ENCODE measurements around the gene KLHL22.
"Not testable (repeated sequence)": the region's sequence is repeated elsewhere in the genome, so short reads cannot be mapped to it uniquely, and the experiment has no call there.

KLHL22 gene

GRCh38 chr22:20499769-20500168 lies 4.2 kb upstream of the KLHL22 start:
- no peak for DNase-seq

GRCh38 chr22:20498913-20499312 lies 3.3 kb upstream of the KLHL22 start:
- DNase-seq = no peak

GRCh38 chr22:20497426-20497825 lies 1.8 kb upstream of the KLHL22 start:
- DNase-seq = no peak

DNA sequence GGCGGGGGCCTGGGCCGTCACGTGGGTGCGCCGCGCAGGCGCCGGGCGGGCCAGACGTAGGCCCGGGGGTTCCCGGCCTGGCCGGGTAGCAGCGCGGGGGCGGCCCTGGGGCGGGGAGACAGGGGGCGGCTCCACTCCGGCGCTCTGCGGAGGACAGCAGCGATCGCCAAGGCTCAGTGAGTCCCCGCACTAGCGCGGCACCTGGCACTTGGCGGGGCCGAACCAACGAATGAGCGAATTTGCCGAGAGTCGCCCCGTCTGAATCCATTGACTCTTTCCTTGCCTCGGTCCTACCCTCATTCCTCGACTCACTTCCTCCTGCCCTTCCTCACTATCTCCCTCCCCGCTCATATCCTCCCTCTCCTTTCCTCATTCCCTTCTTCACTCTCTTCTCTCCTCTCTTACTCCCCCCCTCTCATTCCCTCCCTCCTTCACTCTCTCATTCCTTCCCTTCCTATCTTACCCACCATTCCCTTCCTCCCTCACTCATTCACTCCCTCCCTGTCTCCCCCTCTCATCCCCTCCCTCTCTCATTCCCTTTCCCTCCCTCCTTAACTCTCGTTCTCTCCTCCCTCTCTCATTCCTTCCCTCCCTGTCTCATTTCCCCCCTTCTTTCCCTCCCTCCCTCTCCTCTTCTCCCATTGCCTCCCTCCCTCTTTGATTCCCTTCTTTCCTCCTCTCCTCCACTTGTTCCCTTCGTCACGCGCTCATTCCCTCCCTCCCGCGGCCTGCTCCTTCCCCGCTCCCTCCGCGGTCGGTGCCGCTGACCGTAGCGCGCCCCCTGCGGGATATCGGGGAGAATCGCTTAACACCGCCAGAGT lies 476 bp upstream of the KLHL22 start:
- peak; percentile 92 for DNase-seq

GRCh38 chr22:20491346-20491745 lies 4.2 kb downstream of the KLHL22 start:
- no peak for DNase-seq

DNA sequence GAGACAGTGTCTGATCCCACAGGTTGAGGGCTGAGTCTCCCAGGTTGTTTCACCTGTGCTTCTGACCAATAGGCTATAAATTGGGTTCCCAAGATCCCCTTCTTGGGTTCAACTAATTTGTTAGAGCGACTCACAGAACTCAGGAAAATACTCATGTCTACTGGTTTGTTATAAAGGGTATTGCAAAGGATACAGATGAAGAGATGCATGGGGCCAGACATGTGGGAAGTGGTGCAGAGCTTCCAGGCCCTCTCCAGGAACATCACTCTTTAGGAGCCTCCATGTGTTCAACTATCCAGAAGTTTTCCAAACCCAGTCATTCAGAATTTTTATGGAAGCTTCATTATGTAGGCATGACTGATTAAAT lies 4.7 kb downstream of the KLHL22 start:
- DNase-seq = no peak

- no peak for DNase-seq
These were observed 5.2 kb downstream of the KLHL22 start for GRCh38 chr22:20490183-20490940.

GRCh38 chr22:20488946-20489345 lies 6.6 kb downstream of the KLHL22 start:
- DNase-seq = no peak

- no peak for DNase-seq
These were observed 7.9 kb downstream of the KLHL22 start for GRCh38 chr22:20487715-20488114.

- DNase-seq = no peak
These were observed 9.4 kb downstream of the KLHL22 start for GRCh38 chr22:20486229-20486628.

- no peak for DNase-seq
These were observed 10.5 kb downstream of the KLHL22 start for GRCh38 chr22:20484948-20485683.

GRCh38 chr22:20483771-20484170 lies 11.8 kb downstream of the KLHL22 start:
- DNase-seq = no peak

DNA sequence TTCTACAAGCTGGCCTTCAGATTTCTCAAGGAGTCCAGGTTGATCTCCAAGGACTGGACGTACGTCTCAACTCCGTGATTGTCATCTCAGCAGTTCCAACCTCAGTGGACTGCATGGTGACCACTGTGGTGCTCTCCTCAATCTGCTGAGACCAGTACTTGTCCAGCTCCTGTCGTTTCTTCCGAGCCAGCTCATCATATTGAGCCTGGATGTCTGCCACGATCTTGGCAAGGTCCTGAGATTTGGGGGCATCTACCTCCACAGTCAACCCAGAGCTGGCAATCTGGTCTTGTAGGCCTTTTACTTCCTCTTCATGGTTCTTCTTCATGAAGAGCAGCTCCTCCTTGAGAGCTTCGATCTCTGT lies 12.5 kb downstream of the KLHL22 start:
- DNase-seq = not testable (repeated sequence)

- DNase-seq = no peak
These were observed 15.9 kb downstream of the KLHL22 start for GRCh38 chr22:20479612-20480196.

GRCh38 chr22:20478059-20478458 lies 17.5 kb downstream of the KLHL22 start:
- DNase-seq = not testable (repeated sequence)

DNA sequence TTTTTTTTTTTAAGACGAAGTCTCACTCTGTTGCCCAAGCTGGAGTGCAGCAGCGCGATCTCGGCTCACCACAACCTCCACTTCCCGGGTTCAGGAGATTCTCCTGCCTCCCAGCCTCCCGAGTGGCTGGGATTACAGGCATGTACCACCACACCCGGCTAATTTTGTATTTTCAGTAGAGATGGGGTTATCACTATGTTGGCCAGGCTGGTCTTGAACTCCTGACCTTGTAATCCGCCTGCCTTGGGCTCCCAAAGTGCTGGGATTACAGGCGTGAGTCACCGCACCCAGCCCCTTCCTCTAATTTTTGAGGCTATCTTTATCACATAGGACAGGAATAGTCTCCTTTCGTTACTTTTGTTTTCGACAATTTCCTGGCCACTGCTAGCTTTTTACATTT lies 20.0 kb downstream of the KLHL22 start:
- DNase-seq = not testable (repeated sequence)

- DNase-seq = no peak
These were observed 20.5 kb downstream of the KLHL22 start for GRCh38 chr22:20475115-20475436.

GRCh38 chr22:20472629-20473442 lies 22.8 kb downstream of the KLHL22 start:
- DNase-seq = no peak

- DNase-seq = no peak
These were observed 24.3 kb downstream of the KLHL22 start for GRCh38 chr22:20471126-20471833.

DNA sequence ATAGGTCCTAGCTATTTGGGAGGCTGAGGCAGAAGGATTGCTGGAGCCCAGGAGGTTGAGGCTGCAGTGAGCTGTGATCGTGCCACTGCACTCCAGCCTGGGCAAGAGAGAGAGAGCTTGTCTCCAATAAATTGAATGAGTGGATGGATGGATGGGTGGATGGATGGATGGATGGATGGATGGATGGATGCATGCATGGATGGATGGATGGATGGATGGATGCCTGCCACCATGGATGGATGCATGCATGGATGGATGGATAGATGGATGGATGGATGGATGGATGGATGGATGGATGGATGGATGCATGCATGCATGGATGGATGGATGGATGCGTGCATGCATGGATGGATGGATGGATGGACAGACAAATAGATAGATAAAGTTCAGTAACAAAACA lies 25.1 kb downstream of the KLHL22 start:
- not testable (repeated sequence) for DNase-seq

DNA sequence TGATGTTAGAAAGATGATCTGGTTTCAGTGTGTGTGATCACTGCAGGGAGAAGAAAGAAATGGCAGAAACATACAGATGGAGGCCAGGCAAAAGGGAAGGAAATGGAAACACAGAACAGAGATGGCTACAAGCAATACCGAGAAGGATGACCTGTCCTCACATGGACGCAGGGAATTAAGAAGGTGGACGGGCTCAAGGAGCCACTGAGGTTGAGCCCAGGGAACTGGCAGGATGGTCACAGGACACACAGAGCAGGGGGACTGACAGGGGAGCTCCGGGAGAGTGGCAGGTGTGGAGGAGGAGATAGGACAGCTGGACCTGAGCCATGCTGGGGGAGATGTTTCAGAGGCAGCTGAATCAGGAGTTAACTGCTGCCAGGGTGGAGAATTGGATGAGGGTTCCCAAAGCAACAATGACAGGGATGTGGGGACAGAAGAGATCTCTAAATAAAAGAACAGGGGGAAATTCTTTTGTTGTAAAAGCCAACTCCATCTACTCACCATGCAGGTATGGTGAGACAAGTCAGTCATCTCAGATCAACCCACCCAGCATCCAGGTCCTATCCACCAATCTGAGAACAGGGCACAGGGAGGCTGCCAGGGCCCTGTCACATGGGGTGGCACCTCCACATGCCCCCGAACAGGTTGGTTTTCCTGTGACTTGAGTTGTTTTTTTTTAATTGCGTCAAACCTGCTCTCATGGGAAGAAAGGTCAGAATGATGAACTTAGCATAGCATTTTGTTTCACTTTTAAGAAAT lies 26.3 kb downstream of the KLHL22 start:
- no peak for DNase-seq

All from CD4-positive, alpha-beta T cell treated with Interleukin-10 for 1 hour (primary cell).